Activated naive CD4-positive, alpha-beta T cell treated with anti-CD3 and anti-CD28 coated beads, Interleukin-2, amount 50 U/mL, for 72 hours (primary cell): ENCODE results near the gene CLDN34. TPM values are rescaled to one million over a fixed set of nuclear protein-coding genes. Genes with fewer than 3 reads are reported as not detected.

Experiments
- ATAC-seq, 2 donors: fragments of 150-1000 bp; cut with Tn5 transposase; 2 replicates each; pipeline ENCODE4 v1.10.0; 2021; ENCODE audit warnings: mild to moderate bottlenecking in 2 of 2, moderate library complexity in 2 of 2
- DNase-seq, 2 donors: peaks; one replicate each; pipeline ENCODE4 v3.0.0; 2021 to 2022; ENCODE audit warnings: low spot score in 2 of 2
- H3K27ac Mint-ChIP-seq, 2 donors: one replicate each; pipeline ENCODE4 v1.8.0; 2022; ENCODE audit warnings: mild to moderate bottlenecking in 2 of 2, mixed read lengths in 2 of 2
- H3K36me3 Mint-ChIP-seq, 2 donors: one replicate each; pipeline ENCODE4 v1.8.0; 2022; ENCODE audit warnings: mixed read lengths in 2 of 2
- H3K9me3 Mint-ChIP-seq, 2 donors: one replicate each; pipeline ENCODE4 v1.8.0; 2022; ENCODE audit warnings: mixed read lengths in 2 of 2
- total RNA-seq, 2 donors: library from RNA; stranded (reverse); gene quantifications; one replicate each; pipeline ENCODE4 v1.2.3, GENCODE V29; 2022

CLDN34 gene
- total RNA-seq, result not detected

GRCh38 chrX:9966775-9967408 lies at the start of gene CLDN34:
TSS of gene CLDN34 (plus strand) at chrX:9967358. CDS start at chrX:9967358, 0 bp downstream.
- ATAC-seq, result no peak
- H3K36me3 Mint-ChIP-seq, result no peaks in the 10 kb centered on the region

GRCh38 chrX:9917861-9918260 lies 49.3 kb upstream of the CLDN34 start:
- Mint-ChIP-seq H3K9me3 (no peaks in the 10 kb centered on the region), H3K36me3 (no peaks in the 10 kb centered on the region), H3K27ac (no peak overlapping the region)
- DNase-seq (no peak), ATAC-seq (no peak)

More at GRCh38 chrX:9966775-9967408, at the start of gene CLDN34:
- no peak for DNase-seq
- H3K27ac Mint-ChIP-seq, result no peak within 1 kb of the TSS
- H3K9me3 Mint-ChIP-seq, result peaks cover 0 to 4% of the 10 kb centered on the region in 2 donors

- DNase-seq, result no peak
- Mint-ChIP-seq H3K27ac (no peak overlapping the region), H3K36me3 (no peaks in the 10 kb centered on the region), H3K9me3 (no peaks in the 10 kb centered on the region)
- peak in 1 of 2 donors; percentile 55 for ATAC-seq
Observed at GRCh38 chrX:9919632-9920172, 47.5 kb upstream of the CLDN34 start.

- no peak for ATAC-seq
- H3K27ac Mint-ChIP-seq, result no peak overlapping the region
- H3K36me3 Mint-ChIP-seq, result no peaks in the 10 kb centered on the region
- H3K9me3 Mint-ChIP-seq, result no peaks in the 10 kb centered on the region
- DNase-seq, result no peak
Observed at GRCh38 chrX:9921407-9921806, 45.8 kb upstream of the CLDN34 start.

GRCh38 chrX:9923357-9923756 lies 43.8 kb upstream of the CLDN34 start:
- Mint-ChIP-seq H3K9me3 (no peaks in the 10 kb centered on the region), H3K27ac (no peak overlapping the region), H3K36me3 (no peaks in the 10 kb centered on the region)
- no peak for DNase-seq
- ATAC-seq, result no peak

GRCh38 chrX:9926002-9926401 lies 41.2 kb upstream of the CLDN34 start:
- Mint-ChIP-seq H3K9me3 (no peaks in the 10 kb centered on the region), H3K36me3 (no peaks in the 10 kb centered on the region), H3K27ac (no peak overlapping the region)
- ATAC-seq (no peak), DNase-seq (no peak)

- DNase-seq (no peak), ATAC-seq (no peak)
- H3K9me3 Mint-ChIP-seq, result no peaks in the 10 kb centered on the region
- no peak overlapping the region for H3K27ac Mint-ChIP-seq
- H3K36me3 Mint-ChIP-seq, result no peaks in the 10 kb centered on the region
Observed at GRCh38 chrX:9927698-9928482, 39.3 kb upstream of the CLDN34 start.

GRCh38 chrX:9935436-9935835 lies 31.7 kb upstream of the CLDN34 start:
- ATAC-seq (no peak), DNase-seq (no peak)
- no peaks in the 10 kb centered on the region for H3K9me3 Mint-ChIP-seq
- H3K27ac Mint-ChIP-seq, result no peak overlapping the region
- no peaks in the 10 kb centered on the region for H3K36me3 Mint-ChIP-seq

- H3K36me3 Mint-ChIP-seq, result no peaks in the 10 kb centered on the region
- DNase-seq (no peak), ATAC-seq (no peak)
- no peak overlapping the region for H3K27ac Mint-ChIP-seq
- H3K9me3 Mint-ChIP-seq, result no peaks in the 10 kb centered on the region
Observed at GRCh38 chrX:9937761-9938160, 29.4 kb upstream of the CLDN34 start.

GRCh38 chrX:9938516-9938915 lies 28.6 kb upstream of the CLDN34 start:
- Mint-ChIP-seq H3K9me3 (no peaks in the 10 kb centered on the region), H3K36me3 (no peaks in the 10 kb centered on the region), H3K27ac (no peak overlapping the region)
- DNase-seq (no peak), ATAC-seq (no peak)

- ATAC-seq (no peak), DNase-seq (no peak)
- H3K36me3 Mint-ChIP-seq, result no peaks in the 10 kb centered on the region
- no peaks in the 10 kb centered on the region for H3K9me3 Mint-ChIP-seq
- H3K27ac Mint-ChIP-seq, result no peak overlapping the region
Observed at GRCh38 chrX:9940421-9940820, 26.7 kb upstream of the CLDN34 start.

- Mint-ChIP-seq H3K9me3 (no peaks in the 10 kb centered on the region), H3K36me3 (no peaks in the 10 kb centered on the region), H3K27ac (peak overlapping the region in 1 of 2 donors; percentile 14)
- DNase-seq (peak; percentile 62 to 65), ATAC-seq (peak; percentile 96 to 98)
Observed at GRCh38 chrX:9942086-9942485, 25.1 kb upstream of the CLDN34 start.

GRCh38 chrX:9943420-9943819 lies 23.7 kb upstream of the CLDN34 start:
- H3K27ac Mint-ChIP-seq, result no peak overlapping the region
- ATAC-seq (no peak), DNase-seq (no peak)
- no peaks in the 10 kb centered on the region for H3K9me3 Mint-ChIP-seq
- no peaks in the 10 kb centered on the region for H3K36me3 Mint-ChIP-seq

- no peak overlapping the region for H3K27ac Mint-ChIP-seq
- DNase-seq (no peak), ATAC-seq (no peak)
- no peaks in the 10 kb centered on the region for H3K9me3 Mint-ChIP-seq
- H3K36me3 Mint-ChIP-seq, result no peaks in the 10 kb centered on the region
Observed at GRCh38 chrX:9947131-9947794, 19.9 kb upstream of the CLDN34 start.

GRCh38 chrX:9948406-9948805 lies 18.8 kb upstream of the CLDN34 start:
- Mint-ChIP-seq H3K27ac (no peak overlapping the region), H3K36me3 (no peaks in the 10 kb centered on the region), H3K9me3 (no peaks in the 10 kb centered on the region)
- no peak for DNase-seq
- no peak for ATAC-seq

GRCh38 chrX:9952300-9952699 lies 14.9 kb upstream of the CLDN34 start:
- no peaks in the 10 kb centered on the region for H3K9me3 Mint-ChIP-seq
- ATAC-seq (no peak), DNase-seq (no peak)
- H3K27ac Mint-ChIP-seq, result no peak overlapping the region
- no peaks in the 10 kb centered on the region for H3K36me3 Mint-ChIP-seq

GRCh38 chrX:9953396-9953795 lies 13.8 kb upstream of the CLDN34 start:
- Mint-ChIP-seq H3K27ac (no peak overlapping the region), H3K36me3 (no peaks in the 10 kb centered on the region), H3K9me3 (no peaks in the 10 kb centered on the region)
- DNase-seq, result no peak
- no peak for ATAC-seq
